ENCODE measurements around the gene TNFAIP8L3.

The TNFAIP8L3 gene

DNA sequence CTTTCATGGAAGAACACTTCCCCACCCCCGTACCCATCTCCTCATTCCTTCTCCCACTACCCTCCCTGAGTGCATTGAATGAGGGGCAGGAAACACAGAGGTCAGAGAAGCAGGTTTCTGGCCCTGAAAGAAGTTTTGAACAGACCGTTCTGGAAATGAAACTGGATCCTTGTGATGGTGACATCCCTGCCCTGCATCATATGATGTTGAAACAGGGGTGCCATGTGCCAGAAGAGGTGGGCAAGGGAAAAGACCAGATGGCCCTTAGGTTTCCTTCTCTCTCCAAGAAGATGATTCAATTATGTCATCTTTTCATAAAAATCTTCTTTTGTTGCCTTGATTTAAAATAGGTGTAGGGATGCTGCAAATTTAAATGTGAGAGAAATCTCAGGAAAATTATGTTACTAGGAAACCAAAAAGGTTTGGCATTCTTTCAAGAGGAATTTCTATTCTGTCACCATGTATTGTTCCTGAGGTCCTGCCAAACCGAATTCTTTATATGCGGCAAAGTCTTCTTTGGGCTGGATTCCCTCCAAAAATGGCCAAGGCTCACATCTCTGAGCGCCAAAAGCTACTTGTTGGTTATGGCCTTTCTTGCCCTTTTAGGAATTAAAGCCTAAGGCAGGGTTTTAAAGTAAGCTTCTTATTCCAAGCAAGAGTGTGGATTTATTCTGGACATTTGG lies 19.9 kb upstream of the TNFAIP8L3 start:
- no peak for DNase-seq

DNA sequence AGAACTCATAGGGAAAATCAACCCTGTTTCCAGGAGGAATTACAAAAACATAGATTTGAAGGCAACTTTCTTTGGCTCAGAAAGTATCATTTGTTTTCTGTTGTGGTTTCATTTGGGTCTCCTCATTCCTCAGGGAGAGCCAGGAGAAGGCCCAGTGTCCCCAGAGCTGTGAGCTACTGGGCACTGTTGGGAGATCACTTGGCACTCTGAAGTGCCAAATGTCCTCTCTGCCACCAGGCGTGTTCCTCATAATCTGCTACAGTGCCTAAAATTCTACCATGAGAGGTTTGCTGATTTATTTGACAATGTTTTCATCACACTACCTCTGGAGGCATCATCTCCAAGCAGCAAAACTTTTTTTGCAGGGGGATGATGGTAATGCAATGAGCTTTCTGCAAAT lies 17.4 kb upstream of the TNFAIP8L3 start:
- no peak for DNase-seq

DNA sequence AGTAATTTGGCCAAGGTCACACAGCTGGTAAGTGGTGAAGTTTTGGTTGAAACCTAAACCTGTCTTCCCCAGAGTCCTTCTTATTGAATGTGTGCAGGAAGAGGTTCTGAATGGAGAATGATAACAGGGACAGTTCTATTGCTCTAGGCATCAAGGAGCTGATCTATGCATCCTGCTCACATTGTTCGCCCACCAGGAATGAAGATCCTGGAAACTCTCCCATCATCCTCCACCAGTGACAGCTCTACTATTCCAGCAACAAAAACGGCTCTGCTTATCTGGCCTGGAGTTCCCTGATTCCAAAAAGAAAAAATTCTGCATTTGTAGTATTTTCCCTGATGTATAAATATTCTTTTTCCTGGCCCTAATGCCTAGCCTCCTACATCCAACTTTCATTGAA lies 16.4 kb upstream of the TNFAIP8L3 start:
- no peak for DNase-seq

DNA sequence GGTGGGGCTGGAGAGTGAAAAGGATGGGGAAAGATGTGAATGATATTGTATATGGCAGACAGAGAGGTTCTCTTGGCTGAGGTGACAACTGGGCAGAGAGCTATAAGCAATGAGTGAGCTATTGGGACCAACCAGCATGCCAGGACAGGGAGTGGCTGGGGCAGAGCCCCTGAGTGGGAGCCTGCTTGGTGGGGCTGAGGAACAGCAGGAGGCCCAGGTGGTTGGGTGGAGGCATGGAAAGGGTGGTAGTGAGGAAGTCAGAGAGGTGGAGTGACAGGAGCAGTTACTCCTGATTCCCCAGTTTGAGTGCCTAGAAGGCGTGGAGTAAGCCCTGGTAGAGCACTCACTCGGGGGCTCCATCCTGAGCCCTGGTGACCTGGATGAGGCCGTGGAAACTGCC lies 15.5 kb upstream of the TNFAIP8L3 start:
- no peak for DNase-seq

DNA sequence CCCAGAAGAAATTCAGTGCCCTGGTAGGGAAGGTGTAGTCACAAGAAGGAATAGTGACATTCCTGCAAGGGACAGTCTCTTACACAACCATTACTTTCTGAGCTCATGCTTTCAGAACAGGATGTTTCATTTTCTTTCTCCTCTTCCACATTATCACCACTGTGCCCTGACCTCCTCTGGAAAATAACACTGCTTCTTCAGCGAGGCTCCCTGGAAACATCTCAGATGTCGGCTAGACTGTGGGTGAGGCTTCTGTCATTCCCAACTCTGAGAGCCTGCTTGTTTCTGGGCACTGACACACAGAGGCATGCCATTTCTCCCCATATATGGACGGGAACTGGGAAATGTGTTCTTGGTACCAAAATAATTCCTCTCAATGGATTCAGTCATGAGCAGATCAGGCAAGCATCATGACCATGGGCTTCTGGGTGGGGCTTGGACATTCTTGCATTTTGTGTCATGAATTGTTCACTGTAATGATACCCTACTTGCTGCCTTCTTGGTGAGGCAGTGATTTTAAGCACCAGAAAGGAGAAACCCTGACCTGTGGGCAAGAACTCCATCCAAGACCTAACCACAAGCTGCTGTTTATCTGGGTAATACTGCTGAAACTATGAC lies 14.3 kb upstream of the TNFAIP8L3 start:
- no peak for DNase-seq

DNA sequence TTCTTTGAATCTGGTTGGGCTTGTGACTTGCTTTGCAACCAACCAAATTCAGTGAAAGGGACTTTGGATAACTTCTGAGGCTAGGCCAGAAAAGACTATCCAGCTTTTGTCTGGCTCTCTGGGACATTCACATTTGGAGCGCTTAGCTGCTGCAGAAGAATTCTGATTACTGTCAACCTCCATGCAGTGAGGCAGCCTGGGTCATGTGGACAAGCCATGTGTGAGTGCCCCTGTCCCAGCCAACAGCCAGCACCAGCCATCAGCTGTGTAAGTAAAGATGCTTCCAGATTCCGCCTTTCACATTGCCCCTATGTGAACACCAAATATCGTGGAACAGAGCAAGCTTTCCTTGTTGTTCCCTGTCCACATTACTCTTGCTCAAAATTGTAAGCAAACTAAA lies 12.9 kb upstream of the TNFAIP8L3 start:
- no peak for DNase-seq

DNA sequence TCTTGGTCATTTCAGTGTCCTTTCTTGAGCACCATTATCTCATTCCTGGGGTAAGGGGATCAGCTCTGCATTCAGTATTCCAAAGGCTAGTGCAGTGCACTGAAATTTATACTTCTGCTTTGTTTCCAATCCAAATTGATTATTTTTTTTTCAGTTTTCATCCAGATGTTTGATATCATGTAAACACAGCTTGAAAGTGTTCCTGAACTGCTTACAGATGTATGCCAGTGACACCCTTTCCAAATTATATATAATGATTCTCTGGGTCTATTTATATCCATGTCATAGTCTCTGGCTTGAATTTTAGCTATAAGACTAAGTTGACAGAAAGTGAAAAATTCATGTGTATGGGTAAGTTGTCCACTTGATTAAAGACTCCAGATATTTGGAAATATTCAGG lies 11.8 kb upstream of the TNFAIP8L3 start:
- no peak for DNase-seq

DNA sequence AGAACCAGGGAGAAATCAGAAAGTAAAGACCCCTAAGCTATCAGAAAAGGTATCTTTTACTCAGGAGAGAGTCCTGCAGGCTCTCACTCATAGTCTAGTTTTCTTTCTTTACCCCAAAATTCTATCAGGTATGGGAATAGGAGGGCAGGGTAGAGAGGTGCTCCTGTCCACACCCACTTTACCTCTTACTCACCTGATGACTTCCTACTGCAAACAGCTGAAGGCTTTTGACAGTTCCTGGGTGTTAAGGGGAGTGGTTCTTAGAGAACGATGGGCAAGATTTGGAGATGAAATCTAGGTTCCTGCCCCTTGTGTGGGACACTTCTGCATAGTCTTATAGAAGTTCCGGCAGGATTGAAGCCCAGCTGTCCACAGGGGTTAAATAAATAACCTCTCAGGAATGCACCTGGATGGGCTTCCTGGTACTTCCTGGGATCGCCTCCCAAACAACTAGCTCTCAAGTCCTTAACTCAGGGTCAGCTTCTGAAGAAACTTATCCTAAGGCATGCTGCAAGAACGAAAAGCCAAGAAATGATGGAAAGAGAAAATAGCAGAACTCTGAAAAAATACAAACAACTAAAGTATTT lies 10.8 kb upstream of the TNFAIP8L3 start:
- DNase-seq: no peak

DNA sequence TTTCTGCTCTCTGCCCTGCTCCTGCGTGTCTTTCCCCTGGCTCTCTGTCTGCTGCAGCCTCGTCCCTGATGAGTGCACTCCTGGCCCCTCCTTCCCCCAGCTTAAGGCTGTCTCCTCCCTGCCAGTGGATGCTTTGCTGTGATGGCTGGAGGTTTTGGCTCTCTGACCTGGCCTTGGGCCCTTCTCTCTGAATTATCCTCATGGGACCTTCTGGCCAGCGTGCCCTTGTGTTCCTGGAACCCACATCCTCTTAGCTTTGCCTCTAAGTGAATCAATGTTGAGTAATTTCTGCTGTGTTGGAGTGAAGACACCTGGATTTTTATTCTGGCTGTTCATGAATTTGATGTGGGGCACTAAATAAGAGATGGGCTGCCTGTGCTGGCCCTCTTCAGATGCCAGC lies 9.8 kb upstream of the TNFAIP8L3 start:
- no peak for DNase-seq

DNA sequence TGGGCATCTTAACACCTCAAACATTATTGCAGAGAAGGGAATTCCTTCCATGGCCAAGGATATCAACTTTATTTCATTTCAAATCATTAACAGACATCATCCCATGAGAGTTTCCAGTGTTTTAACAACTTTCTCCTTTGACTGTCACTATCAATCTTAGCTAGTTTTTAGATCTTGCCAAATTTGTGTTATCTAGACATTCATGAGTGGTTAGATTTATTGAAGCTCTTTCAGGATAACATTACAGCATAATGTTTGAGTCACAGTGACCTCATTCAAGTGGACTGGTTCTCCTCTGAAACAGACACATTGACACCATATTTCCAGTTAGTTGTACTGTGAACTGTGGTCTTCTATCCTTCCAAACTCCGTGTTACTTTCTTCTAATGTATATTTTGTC lies 8.6 kb upstream of the TNFAIP8L3 start:
- DNase-seq: no peak

DNA sequence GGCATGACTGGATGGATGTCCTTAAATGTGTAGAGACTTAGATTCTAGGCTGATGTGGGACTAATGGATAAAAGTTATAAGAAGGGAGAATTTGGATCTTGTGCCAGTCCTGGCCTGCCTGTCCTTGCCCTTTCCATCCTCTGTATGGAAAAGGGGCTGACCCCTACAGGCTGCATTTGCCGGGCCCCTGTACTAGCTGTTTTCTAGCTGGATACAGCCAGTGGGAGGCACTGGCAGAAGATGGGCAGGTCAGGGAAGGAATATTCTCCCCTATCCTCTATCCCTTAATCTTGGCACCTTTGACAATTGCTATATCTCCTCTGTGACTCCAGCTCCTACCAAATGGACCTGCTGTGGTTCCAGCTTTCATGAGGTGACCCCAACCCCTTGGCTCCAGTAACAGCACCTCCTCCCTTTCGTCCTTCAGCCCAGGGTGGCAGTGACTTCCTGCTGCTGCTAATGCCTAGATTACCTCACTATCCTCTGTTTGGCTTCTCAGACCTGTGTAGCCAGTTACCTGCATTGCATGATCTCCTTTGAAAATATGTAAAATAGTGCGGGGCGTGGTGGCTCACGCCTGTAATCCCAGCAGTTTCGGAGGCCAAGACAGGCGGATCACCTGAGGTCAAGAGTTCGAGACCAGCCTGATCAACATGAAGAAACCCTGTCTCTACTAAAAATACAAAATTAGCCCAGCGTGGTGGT lies 6.2 kb upstream of the TNFAIP8L3 start:
- DNase-seq: no peak

DNA sequence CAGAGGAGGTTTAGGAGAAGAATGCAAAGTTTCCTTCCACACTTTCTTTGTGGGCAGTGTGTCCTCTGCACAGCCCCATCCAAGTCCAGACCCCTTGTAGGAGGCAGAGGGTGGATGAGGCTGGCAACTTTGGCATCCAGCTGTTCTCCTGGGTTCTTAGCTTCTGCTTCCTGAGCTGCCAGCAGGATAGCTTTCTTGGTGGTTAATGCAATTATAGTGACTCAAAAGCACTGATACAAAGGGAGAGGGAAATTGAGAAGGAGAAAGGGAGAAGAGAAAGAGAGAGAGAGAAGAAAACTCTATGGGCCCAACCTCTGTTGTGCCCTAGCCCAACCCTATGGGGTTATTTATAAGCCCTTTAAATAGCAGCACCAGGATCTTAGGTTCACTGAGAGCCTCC lies 4.5 kb upstream of the TNFAIP8L3 start:
- DNase-seq: no peak

DNA sequence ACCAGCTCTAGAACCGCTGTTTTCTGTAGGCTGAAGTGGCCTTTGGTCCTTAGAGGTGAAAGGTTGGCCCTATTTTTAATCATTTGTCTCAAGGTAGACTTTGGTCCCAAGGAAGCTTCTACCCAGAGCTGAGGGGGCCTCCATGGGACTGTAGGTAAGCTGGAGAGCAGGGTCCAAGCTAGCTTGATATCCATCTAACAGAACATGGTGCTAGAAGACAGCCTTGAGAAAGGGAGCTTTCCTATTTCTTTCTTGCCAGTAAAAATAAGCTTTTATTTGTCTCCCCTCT lies 3.6 kb upstream of the TNFAIP8L3 start:
- no peak for DNase-seq

DNA sequence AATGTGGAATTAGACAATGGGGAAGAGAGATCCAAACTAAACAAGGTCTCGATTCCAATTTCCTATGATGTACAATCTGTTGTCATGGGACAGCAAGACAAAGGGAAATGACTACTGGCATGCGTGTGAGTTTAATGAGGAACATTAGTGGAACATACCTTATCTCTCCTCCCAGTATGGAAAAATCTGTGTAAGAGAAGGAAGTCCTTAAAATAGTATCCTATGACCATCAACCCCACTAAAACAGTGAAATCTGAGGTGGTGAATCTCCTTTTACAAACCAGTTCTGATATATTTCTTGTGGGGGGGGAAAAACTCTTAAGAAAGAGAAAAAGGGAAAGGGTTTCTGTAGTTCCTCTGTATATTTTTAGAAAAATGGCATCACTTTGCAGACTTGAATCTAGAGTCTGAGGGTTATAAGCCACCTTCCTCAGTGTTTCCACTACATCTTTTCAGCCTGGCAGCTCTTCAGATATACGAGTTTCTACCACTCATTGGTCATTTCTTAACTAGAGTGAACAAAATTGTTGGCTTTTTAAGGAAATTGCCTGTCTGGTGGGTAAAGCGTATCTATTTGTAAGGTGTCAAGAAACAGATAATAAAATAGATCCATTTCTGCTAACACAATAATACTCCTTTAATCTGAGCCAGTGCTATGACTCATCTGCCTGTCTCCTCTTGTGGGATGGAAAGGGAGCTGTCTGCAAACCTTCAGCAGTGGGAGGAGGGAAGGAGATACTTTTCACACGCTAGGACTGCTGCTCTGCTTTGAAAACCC lies 3.0 kb upstream of the TNFAIP8L3 start:
- no peak for DNase-seq

DNA sequence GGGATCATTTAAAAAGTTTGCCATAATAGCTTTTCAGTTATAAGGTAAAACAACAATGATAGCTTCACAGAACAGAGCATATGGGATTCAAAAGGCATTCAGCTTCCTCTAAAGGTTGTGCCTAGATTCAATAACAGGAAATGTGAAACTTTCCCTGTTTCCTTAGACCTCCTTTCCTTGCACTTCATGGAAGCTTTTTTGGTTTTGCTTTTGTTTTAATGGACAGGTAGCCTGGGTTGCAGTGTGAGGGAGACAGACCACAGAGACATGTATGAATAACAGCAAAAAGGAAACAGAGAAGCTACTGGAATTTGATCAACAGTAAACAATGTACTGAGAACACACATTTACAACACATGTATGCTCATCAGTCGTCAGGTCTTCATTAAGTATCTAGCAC lies 2.3 kb upstream of the TNFAIP8L3 start:
- DNase-seq: no peak

DNA sequence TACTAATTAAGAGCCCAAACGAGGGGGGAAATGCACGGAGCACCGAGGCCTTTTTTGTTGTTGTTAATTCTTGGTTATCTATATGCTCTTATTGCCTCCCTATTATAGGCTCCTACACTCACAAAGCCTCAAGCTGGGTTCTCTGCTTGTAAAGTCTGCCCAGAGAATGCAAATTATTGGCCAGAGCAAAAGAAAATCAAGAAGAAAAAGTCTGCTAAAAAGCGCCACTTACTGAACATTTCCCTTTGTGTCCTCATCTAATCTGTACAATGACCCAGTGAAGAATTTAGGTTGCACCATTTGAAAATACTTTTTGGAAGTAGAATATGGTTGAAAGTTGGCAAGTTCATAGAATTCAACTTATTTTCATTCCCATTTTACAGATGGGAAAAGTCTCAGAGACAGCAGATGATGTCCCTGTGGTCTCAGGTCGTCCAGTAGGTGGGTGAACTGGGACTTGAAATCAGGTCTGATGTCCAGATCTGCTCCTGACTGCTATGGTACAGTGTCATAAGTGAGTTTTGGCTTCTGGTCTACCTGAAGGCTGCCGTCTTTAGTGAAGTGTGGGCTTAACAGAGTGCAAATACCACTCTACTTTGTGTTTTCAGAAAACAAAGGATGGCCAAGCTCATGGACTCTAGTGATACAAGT lies 1.1 kb upstream of the TNFAIP8L3 start:
- DNase-seq: no peak

DNA sequence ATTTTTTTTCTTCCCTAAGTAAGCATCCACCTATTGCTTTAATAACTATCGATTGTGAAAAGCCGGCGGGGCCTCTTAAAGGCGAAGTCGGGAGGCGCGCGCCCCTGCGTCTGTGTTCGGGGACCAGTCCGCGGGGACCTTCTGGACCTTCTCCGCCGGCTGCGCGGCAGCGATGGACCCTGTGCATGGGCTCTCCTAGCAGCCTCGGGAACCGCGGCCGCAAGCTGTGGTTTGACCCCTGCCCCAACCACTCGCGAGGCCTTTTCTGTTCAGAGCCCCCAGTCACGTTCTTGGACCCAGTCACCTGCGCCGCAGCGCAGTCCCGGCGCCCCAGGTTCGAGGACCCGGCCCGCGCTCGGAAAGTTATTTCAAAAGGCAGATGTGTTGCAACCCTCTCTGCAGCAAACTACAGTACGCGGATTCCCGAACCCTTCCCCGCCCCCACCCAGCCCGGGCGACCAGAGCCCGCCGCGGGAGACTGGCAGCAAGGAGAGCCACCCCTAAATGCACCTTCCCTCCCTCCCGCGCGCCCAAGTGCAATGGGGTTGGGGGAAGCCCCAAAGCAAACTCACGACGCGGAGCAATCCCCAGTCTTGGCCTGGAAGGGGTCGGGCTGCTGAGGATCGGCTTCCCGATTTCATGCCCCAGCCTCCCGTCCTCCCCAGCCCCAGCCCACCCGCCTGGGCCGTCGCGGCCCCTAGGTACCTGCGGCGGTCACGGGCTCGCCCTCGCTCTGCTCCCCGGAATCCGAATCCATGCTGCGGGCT lies 684 bp downstream of the TNFAIP8L3 start:
- DNase-seq: no peak

DNA sequence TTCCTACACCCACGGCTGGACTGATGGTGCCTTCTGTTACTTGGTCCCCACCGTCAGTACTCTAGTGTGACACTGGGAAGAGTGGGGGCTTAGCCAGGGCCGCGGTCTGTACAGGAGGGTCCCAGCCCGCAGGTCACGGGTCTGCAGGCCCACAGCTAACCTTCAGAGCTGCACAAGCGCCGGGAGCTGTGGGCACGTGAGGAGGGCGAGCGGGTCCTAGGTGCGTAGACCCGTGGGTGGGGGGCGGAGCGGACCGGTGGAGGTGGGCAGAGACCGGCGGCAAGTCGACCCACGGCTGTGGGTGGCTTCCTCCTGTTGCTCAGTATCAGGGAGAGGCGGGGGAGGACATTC lies 1.2 kb downstream of the TNFAIP8L3 start:
- no peak for DNase-seq

DNA sequence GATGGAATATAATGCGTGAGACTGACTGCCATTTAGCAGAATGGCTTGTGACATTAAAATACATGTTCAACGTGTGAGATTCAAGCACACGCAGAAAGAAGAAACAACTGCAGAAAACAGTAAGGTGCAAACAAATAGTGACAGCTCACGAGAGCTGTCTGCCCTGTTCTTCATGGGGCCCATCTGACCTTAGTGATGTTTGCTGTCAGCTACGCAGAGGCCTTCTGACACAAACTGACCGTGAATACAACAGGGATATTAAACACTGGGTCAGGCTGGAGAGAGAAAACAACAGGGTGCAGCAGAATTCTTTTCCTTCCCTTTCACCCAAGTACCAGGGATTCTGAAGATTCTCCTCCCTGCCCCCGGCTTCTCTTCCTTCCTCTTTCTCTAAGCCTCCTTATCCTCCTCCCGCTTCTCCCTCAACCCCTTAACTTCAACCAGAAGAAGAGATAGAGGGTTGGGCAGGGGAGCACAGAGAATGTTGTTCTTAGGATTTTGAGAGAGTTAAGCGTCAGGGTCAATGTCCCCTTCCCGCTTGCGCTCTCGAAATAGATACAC lies 2.1 kb downstream of the TNFAIP8L3 start:
- DNase-seq: no peak

DNA sequence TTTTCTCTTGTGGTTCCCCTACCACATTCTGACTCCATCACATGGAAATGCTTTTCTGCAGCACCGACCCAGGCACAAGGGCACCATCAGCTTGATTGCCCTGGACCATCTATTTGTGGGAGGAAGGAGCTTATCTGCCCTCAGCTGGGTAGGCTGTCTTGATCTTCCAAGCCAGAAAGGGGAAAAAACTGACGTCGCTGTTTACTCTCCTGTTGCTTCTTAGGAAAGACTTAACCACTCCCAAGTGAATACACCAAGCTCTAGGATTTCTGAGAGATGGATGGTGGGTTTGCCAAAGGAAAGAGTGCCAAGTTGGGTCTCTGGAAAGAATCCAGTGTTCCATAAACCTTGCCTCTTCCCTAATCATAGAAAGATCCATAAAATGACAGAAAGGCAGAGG lies 4.0 kb downstream of the TNFAIP8L3 start:
- no peak for DNase-seq

DNA sequence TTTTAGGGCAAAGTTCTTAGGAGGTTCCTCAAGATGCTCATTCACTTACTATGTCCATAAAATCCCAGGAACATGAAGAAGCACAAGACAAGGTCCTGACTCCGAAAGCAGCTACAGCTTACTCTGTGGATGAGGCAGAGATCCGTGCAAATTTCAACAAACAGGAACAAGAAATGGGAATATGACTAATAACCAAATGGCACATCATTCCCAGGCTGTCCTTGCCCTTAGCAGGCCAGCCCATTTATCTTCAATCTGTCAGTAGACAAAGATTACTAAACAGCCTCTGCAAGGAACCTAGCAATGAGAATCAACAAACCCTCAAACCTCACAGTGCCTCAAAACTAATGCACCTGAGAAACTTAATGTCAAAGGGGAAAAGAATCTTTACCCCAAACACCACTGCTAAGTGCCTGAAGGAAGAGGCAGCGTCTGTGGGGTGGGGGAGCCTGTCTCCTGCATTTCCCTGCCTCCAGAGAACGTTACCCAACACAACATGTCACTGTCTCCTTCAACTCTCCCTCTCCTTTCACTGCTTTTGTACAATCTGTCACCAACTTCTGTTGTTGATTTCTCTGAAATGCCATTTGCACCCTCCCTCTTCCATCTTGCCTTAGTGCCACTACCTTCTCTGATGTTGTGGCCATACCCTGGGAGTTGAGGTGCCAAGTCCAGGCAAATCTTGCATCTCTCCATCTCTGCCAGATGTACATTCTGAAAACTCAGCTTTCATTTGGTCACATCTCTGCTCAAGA lies 4.8 kb downstream of the TNFAIP8L3 start:
- no peak for DNase-seq

Data from NCI-H345 (cell line).